Body of pancreas (tissue), 4 donors: Measurements from ENCODE around the gene HSPG2. TPM values are rescaled to one million over a fixed set of nuclear protein-coding genes. Genes with fewer than 3 reads are reported as not detected.

Experiments
- ATAC-seq: fragments of 150-250 bp; one replicate; pipeline ENCODE4 v1.9.1; 2016
- DNase-seq, 4 donors: peaks; one replicate each; pipeline ENCODE4 v3.0.0-alpha.2; 2019
- H3K27ac ChIP-seq, 4 donors: fragments of 200-600 bp; sonication (generic); 1 replicate in 3 of 4; 2 replicates in 1 of 4; pipeline versions ENCODE4 v1.5.1 to v1.6.1; 2016 to 2019; ENCODE audit warnings: mild to moderate bottlenecking in 1 of 4, mixed read lengths in 1 of 4, moderate library complexity in 1 of 4
- H3K27me3 ChIP-seq, 2 donors: fragments of 200-600 bp; sonication (generic); one replicate each; pipeline ENCODE4 v1.6.0; 2016; ENCODE audit warnings: mild to moderate bottlenecking in 1 of 2
- H3K36me3 ChIP-seq, 2 donors: fragments of 200-600 bp; sonication (generic); replicated peaks in 1 of 2; 2 replicates each; pipeline ENCODE4 v1.5.1; 2016; ENCODE audit warnings: low read depth in 2 of 2; ENCODE audit not compliant: insufficient read depth in 1 of 2
- H3K4me1 ChIP-seq: fragments of 200-600 bp; sonication (generic); one replicate; pipeline ENCODE4 v1.6.0; 2016
- H3K4me3 ChIP-seq, 2 donors: fragments of 200-600 bp; sonication (generic); 1 replicate in 1 of 2; 2 replicates in 1 of 2; pipeline ENCODE4 v1.5.1; 2016 to 2019
- H3K9me3 ChIP-seq, 3 donors: fragments of 200-600 bp; sonication (generic); 1 replicate in 2 of 3; 2 replicates in 1 of 3; pipeline ENCODE4 v1.5.1; 2016
- POLR2A ChIP-seq, 3 donors: fragments of 450-650 bp; IDR thresholded peaks; one replicate each; pipeline ENCODE4 v1.6.1; 2016; ENCODE audit warnings: antibody characterized with exemption in 3 of 3, mild to moderate bottlenecking in 2 of 3
- WGBS, 2 donors: methylation state at CpG; one replicate each; pipeline ENCODE4 v1.1.5; 2017; 5-methylcytosine and 5-hydroxymethylcytosine counted together
- intact Hi-C: fragments of 100-400 bp; cut with DNase I; formaldehyde crosslinking; loops from one replicate; pipeline ENCODE4 v1.15.1; 2023
- total RNA-seq, 2 donors: library from RNA; depleted of rRNA; stranded (reverse); fragments of >200 nt; gene quantifications; one replicate each; pipeline ENCODE4 v1.1.0, GENCODE V29; 2016
- TF ChIP-seq, protein P1 (sequence below), 7 experiments: fragments of 450-650 bp in 4 of 7; fragments of 200-600 bp in 3 of 7; sonication (generic) in 3 of 7; IDR thresholded peaks; one replicate each; pipeline ENCODE4 v1.5.1; 2016 to 2019; ENCODE audit warnings: antibody characterized with exemption in 7 of 7

The HSPG2 gene
- total RNA-seq, 2 donors from 2014 or later = 87.7 to 179 TPM

- Histone ChIP-seq H3K4me1 (no peaks in the 10 kb centered on the region), H3K27ac (no peak overlapping the region), H3K36me3 (peaks cover 3 to 10% of the 10 kb centered on the region in 2 donors)
Measured at GRCh38 chr1:21882721-21883415, 54.2 kb downstream of the HSPG2 start.

DNA sequence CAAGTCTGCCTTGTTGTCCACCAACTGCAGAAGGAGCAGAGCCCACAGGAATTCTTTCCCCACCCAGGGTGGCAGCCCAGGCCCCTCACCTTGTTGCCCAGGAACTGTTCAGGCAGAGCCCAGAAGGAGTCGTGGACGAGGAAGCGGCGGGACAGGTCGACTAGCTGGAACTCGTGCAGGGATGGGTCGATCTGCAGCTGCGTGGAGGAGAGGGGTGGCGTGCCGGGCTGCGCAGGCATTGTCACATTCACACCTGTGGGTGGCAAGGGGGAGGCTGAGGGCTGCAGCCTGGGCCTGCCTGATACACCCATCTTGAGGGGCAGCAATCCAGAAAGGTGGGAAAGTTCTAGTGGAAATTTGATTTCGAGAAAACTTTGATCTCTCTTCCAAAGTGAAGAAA is 55.9 kb downstream of the HSPG2 start:
- no peaks in the 10 kb centered on the region for H3K27me3 ChIP-seq
- H3K36me3 ChIP-seq = peaks cover 0 to 12% of the 10 kb centered on the region in 2 donors
- DNase-seq (peak in 1 of 4 donors; percentile 4), ATAC-seq (no peak)
- intact Hi-C loops = no loop called here
- no peak overlapping the region for H3K4me3 ChIP-seq
- 92 to 96% methylated on average over 12 of the region's 12 CpGs for WGBS, 2 donors
- no peak for TF ChIP-seq POLR2A (IDR thresholded peaks at IDR 0.05)
- TF ChIP-seq, protein P1, sequence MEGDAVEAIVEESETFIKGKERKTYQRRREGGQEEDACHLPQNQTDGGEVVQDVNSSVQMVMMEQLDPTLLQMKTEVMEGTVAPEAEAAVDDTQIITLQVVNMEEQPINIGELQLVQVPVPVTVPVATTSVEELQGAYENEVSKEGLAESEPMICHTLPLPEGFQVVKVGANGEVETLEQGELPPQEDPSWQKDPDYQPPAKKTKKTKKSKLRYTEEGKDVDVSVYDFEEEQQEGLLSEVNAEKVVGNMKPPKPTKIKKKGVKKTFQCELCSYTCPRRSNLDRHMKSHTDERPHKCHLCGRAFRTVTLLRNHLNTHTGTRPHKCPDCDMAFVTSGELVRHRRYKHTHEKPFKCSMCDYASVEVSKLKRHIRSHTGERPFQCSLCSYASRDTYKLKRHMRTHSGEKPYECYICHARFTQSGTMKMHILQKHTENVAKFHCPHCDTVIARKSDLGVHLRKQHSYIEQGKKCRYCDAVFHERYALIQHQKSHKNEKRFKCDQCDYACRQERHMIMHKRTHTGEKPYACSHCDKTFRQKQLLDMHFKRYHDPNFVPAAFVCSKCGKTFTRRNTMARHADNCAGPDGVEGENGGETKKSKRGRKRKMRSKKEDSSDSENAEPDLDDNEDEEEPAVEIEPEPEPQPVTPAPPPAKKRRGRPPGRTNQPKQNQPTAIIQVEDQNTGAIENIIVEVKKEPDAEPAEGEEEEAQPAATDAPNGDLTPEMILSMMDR (IDR thresholded peaks at IDR 0.05) = no peak
- H3K9me3 ChIP-seq = no peaks in the 10 kb centered on the region
- H3K27ac ChIP-seq = no peak overlapping the region
- no peaks in the 10 kb centered on the region for H3K4me1 ChIP-seq

More at GRCh38 chr1:21882721-21883415, 54.2 kb downstream of the HSPG2 start:
- intact Hi-C loops = no loop called here
- ATAC-seq (no peak), DNase-seq (peak in 1 of 4 donors; percentile 6)
- no peak overlapping the region for H3K4me3 ChIP-seq
- no peak for TF ChIP-seq POLR2A (IDR thresholded peaks at IDR 0.05)
- TF ChIP-seq, protein P1 (IDR thresholded peaks at IDR 0.05) = no peak
- whole genome bisulfite sequencing, 2 donors = 70 to 86% methylated on average over 11 of the region's 11 CpGs
- H3K9me3 ChIP-seq = no peaks in the 10 kb centered on the region
- no peaks in the 10 kb centered on the region for H3K27me3 ChIP-seq

DNA sequence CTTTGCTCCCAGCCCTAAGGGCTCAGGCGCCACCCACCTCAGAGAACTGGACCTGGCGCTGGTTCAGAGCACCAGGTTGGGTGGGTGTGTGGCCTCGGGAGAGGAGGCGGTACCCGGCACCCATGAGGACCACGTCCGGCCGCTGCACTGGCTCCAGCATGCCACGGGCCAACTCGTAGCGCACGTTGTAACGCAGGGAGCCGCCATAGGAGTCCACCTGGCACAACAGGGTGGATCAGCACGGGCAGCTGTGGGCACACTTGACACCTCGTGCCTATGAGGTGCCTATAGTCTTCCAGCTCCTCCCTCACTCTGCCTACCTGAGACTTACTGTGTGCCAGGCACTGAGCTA is 56.5 kb downstream of the HSPG2 start:
- Histone ChIP-seq H3K4me1 (no peaks in the 10 kb centered on the region), H3K4me3 (no peak overlapping the region), H3K27me3 (no peaks in the 10 kb centered on the region), H3K36me3 (peaks cover 3 to 11% of the 10 kb centered on the region in 2 donors), H3K27ac (no peak overlapping the region), H3K9me3 (no peaks in the 10 kb centered on the region)
- no peak for ATAC-seq
- WGBS, 2 donors = 94 to 100% methylated on average over 1 to 16 of the region's 16 CpGs
- DNase-seq = peak in 1 of 4 donors; percentile 9
- intact Hi-C loops = no loop called here
- TF ChIP-seq POLR2A (IDR thresholded peaks at IDR 0.05) = no peak
- TF ChIP-seq, protein P1 (IDR thresholded peaks at IDR 0.05) = no peak

DNA sequence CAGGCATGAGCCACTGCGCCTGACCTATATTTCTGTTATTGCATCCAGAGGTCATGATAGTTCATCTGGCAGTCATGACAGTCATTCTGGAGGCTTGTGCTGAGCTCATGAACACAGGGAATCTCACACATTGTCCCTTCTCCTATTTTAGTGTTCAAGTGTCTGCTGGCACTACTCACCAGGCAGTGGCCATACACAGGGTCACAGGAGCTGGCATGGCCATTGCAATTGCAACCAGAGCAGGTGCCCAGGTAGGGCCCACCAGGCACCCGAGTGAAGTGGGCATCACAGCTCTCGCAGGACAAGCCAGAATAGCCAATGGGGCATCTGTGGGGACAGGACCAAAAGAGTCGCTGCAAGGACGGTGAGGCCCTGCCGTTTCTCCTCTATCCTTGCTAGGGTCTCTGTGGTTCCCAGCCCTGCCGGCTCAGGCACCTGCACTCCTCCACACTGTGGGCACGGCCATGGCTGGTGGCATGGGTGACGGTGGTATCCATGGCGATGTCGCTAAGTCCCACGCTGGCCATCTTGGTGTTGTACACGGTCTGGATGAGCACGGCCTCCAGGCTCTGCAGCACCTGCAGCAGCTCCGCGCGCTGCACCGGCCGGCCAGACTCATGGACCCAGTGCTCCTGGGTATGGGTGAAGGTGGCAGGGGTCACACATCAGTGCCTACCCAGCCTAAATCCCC is 57.0 kb downstream of the HSPG2 start:
- no peak for ATAC-seq
- no peaks in the 10 kb centered on the region for H3K4me1 ChIP-seq
- no peaks in the 10 kb centered on the region for H3K9me3 ChIP-seq
- DNase-seq = no peak
- WGBS, 2 donors = 94 to 95% methylated on average over 4 to 17 of the region's 19 CpGs
- H3K27ac ChIP-seq = no peak overlapping the region
- intact Hi-C loops = no loop called here
- peaks cover 7 to 10% of the 10 kb centered on the region in 2 donors for H3K36me3 ChIP-seq
- no peak for TF ChIP-seq POLR2A (IDR thresholded peaks at IDR 0.05)
- TF ChIP-seq, protein P1 (IDR thresholded peaks at IDR 0.05) = no peak
- H3K27me3 ChIP-seq = no peaks in the 10 kb centered on the region
- H3K4me3 ChIP-seq = no peak overlapping the region
